GM18868 (cell line): Measurements from ENCODE around the gene GALNT16.

Source experiments
- ATAC-seq: cut with Tn5 transposase; IDR thresholded peaks from one replicate; pipeline ENCODE4 v1.9.1; 2021; ENCODE audit warnings: mild to moderate bottlenecking, moderate library complexity; ENCODE audit not compliant: unreplicated experiment

The GALNT16 gene

DNA sequence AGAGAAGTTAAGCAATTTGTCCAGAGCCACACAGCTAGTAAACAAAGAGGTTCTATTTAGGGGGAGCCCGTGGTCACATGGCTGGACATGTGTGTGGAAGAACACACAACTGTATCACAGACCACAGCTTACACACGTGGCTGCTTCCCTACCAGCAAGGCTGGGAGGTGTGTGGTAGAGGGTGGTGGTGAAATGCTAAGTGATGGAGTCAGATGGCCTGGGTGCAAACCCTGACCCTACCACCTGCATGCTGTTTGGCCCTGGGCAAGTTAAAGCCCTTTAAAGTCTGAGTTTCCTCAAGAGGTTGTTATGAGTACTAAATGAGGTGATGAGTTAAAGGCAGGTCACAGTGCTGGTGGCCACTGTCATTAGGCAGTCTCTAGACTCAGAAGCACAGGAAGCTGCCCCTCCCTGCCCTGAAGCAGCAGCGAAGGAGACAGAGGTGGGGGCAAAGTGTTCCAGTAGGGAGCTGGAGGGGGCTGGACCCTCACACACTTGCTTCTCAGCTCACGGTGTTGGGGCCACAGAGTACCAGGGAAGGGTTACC lies 73.9 kb downstream of the GALNT16 start:
- no peak for ATAC-seq

DNA sequence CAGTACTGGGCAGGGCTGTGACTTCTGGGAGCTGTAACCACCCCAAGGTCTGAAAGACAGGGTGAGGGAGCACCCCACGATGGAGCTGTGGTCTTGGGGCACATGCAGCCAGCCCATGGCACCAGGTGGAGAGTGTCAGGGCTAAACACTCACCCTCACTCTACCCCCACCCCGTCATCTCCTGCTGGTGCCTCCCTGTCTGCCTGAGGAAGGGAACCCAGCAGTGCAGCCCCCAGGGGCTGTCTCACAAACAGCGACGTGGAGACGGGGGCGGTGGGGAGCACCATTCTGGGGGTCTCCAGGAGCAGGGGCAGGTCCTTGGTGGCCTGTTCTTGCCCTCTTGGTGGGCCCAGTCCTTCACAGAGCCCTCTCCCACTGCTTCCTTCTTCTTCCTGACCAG lies 74.6 kb downstream of the GALNT16 start:
- no peak for ATAC-seq

DNA sequence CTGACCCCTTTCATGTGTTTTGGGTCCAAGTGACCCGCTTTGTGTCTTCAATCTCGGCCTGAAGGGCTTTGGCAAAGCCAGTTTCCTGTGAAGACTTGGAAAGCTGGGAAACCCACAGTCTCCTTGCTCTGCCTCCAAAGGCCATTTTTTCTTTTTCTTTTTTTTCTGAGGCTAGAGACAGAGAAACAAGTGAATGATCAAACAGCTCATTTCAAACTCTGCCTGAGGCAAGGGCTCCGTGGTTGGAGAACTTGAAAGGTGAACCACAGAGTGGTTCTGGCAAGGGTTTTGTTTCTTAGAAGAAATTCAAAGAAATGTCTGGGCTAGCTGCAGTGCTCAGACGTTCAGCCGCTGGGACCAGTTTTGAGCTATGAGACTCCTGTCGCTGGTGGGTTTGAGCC lies 75.4 kb downstream of the GALNT16 start:
- no peak for ATAC-seq

DNA sequence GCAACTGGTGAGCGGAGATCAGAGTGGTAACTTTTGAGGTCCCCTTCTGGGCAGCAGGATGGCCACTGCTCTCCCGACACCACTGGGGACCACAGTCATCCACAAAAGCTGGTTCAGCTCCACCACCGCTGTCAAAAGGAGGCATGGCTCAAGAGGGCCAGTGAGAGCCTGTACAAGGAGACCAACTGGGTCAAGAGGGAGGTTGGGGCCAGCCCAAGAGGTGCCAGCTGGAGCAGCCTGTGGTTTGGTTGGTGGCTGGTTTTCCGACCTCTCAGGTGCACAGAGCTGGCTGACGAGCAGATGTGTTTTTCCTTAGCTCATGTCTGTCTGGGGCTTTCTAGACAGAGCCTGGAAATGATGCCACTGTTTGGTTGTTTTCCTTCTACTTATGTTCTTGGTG lies 78.0 kb downstream of the GALNT16 start:
- no peak for ATAC-seq

DNA sequence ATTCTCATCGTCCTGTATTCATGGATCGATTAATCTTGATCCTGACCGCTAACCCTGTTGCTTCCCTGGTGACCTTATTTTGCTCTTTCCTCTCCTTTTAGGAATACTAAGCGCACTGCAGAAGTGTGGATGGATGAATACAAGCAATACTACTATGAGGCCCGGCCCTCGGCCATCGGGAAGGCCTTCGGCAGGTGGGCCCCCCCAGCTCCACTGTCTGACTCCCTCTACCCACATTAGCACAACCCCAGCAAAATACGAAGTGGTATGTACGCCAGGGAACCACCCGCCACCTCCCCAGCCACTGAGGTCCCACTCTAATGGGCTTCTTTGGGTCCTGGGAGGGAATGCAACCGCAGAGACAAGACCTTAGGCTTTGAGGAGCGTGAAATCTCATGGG lies 79.5 kb downstream of the GALNT16 start:
- ATAC-seq = no peak

DNA sequence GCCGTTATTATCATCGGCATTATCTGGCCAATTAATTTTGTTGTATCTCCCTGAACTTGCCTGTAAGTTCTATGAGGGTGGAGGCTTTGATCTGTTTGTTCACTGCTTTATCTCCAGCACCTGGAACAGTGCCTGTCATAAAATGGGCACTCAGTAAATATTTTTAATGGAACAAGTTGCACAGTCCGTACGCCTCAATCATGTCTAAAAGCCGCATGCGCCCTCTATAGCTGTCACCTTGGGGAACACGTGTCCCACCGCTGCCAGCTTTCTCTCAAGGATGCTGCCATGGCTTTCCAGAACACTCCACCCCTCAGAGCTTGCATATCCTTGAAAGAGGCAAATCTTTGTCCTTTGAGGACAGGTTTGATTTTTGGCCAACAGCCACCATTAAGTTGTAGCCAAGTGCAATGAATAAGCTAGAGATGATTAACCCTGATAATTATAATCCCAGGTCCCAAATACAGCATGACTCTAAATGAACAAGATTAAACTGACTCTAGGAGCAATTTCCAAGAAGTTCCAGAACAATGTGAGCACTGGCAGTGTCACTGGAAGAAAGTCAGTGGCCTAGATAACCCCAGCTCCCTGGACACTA lies 83.1 kb downstream of the GALNT16 start:
- no peak for ATAC-seq

DNA sequence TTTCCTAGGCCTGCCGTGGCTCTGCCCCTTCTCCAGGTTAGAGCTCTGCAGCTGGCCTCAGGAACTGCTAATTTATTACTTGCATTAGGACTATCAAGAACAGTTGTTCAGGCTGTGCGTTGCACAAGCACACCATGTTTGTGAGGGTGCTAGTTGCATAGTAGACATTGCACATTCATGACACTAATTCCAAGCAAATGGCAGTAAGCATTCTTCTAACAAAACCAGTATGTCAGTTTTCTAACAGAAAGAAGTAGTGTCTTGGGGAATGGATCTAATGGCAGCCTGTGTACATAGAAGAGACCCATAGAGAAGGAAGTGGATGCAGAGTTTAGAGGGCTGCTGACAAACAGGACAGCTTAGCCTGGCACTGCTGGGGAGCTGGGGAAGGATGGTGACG lies 84.2 kb downstream of the GALNT16 start:
- ATAC-seq = no peak

DNA sequence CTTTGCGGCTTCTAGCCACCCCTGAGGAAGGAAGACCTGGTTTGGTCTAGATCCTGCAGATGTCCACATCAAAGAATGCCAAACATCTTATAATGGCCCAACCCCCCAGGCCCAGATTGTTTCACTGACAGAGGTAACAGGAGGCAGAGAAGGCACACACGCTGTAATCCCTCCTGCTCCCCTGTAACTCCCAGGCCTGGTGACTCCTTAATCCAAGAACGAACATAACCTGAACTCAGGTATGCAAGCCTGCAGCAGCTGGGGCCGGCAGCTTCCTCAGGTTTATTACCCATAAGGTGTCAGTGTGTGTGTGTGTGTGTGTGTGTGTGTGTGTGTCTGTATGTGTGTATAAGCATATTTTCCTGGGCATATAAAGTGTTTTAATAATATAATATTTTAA lies 85.4 kb downstream of the GALNT16 start:
- no peak for ATAC-seq

DNA sequence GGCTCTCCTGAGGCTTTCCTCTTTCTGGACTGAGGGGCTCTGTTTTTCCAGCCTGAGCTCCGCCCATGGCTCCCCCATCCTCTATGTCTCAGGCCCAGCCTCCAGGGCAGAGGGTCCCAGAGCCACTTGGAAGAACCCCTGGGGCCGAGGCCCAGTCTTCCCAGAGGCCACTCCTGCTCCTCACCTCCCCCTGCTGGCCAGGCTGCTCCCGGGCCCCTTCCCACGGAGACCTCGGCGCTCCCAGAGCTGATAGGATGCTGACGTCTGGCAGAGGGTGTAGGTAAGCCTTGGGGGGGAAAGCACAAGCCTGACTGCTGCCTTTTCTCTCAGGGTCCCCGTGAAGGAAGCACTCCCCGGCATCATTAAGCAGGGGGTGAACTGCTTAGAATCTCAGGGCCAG lies 86.8 kb downstream of the GALNT16 start:
- ATAC-seq = no peak

DNA sequence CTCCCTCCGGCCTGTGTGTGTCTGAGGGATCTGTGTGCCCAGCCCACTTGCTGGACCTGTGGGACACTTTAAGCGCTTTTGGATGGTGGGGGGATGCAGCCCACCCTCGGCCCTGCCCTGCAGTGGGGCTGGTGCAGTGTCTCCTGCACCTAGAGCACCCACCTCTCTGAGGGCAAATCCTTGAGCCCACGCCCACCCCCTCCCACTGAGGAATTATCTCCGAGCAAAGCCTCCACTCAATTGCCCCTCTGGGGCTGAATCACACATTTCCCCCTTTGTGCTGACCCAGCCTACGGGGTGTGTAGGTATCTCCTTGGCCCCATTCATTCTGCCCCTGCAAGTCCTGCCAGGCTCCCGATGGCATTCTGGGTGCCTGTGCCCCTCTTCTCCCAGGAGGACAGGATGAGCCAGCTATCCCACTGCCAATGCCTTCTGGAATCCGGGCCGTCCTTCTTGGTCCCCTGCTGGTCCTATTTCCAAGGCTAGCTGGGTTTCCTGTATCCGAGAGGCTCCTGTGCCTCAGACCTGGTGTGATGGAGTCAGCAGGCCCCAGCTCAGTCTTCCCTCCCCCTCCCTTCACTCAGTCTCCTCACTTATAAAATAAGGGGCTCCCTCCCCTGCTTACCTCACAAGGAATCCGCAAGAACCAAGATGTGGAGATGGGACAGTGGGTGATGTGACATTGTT lies 89.3 kb downstream of the GALNT16 start:
- ATAC-seq = no peak

DNA sequence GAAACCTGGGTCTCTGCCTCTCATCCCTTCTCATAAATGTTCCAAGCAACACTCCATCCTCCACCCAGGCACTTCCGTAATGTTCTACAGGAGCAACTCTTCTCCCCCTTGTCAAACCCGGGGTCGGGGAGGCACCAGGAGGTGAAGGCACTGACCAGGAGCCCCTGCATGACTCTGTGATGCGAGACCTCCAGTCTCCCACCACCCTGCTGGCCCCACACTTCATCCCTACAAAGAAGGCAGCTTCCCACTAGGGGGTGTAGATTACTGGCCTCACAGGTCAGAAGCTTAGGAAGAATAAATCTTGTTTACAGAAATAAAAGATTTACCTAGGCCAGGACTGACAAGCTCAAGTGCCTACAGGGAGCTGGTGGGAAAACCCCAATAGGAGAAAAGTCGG lies 90.9 kb downstream of the GALNT16 start:
- ATAC-seq = no peak

DNA sequence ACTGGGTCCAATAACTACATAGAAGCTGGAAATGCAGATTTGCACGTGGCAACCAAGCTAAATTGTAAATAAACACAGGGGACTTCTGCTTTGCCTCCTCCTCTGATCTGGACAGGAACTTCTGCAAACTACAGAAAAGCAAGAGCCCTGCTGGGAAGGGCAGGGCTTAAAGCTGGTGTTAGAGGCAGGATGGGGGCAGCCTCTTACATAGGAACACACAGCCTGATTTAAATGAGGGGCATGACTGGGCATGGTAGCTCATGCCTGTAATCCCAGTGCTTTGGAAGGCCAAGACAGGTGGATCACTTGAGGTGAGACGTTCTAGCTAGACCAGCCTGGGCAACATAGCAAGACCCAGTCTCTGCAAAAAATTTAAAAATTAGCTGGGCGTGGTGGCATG lies 91.4 kb downstream of the GALNT16 start:
- ATAC-seq = no peak

DNA sequence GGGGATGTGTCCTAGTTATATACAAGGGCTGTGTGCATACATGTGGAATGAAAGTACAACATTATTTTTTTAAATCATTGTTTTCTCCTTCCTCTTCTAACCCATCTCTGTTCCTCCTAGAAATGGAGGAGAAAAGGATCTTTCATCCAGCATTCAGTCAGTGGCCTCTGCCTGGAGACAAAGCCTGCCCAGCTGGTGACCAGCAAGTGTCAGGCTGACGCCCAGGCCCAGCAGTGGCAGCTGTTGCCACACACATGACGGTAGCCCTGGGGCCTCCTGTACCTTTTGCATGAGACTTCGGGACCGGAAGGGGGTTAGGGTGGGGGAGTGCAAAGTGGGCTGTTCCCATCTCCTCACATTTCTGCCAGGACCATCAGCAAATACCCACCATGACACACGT lies 92.0 kb downstream of the GALNT16 start:
- no peak for ATAC-seq

DNA sequence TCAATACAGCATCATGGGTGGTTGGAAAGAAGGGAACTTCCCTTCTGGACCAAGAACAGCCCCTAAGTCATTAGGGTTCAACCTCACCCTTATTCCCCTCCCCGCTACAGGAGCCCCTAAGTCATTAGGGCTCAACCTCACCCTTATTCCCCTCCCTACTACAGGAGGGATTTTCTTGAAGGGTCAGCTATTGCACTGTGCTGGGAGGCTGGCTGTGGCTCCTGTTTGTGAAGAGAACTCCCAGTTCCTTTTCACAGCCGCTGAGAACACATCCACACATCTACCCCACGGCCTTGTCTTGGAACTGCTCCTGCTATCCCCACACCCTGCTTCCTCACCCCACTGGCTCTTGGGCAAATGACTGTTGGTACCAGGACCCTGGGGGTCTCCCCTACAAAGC lies 93.2 kb downstream of the GALNT16 start:
- ATAC-seq = no peak

DNA sequence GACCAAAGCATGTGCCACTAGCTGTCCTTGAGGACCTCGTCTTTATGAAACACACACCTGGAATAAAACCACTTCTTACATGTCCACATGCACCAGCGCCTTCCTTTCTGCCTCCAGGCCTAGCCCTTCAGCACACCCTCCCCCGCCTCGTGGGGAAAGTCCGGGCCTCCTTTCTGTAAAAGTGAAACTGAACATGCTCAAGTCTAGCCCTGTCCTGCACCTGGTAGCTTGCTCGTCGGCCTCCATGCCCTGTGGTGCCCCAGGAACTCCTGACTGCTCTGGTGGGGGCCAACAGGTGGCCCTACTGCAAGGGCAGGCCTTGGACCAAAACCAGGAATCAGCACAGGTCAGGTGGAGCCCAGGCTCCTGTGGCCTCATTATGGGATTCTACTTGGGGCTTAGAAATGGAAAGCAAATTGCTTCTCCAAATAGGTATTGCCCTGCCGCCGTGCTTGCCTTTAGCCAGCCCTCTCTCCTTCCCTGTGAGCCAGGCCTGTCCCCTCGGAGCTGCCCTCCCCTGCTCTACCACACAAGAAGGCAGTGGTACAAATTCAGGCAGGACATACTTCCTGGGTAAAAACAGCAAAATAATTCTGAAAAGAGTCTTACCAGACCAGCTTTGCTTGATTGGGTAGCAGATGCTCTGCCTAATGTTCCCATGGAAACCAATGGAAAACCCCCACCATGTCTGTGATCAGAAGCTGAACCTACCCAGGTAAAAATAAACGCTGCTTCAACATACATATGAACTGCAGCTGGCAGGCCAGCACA lies 94.6 kb downstream of the GALNT16 start:
- peak; percentile 83 for ATAC-seq

DNA sequence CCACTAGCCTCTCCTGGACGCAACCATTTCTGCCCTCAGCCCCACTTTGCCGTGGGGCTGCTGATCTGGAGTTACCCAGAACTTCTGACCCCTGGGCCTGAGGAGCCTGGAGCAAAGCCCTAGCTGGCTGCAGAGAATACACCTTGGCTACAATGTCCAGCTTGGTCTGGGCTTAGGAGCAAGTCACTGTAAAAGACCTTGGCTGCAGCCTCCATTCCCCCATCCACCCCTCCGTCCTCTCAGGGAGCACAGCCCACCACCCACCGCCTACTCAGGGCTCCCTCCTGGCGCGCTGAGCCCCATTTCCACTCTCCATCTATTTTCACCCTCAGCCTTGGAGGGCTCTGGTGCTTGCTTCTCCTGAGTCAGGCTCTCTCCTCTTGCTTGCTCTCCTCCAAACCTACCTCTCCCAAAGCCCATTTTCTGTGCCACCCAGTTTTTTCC lies 95.2 kb downstream of the GALNT16 start:
- ATAC-seq = peak; percentile 1

DNA sequence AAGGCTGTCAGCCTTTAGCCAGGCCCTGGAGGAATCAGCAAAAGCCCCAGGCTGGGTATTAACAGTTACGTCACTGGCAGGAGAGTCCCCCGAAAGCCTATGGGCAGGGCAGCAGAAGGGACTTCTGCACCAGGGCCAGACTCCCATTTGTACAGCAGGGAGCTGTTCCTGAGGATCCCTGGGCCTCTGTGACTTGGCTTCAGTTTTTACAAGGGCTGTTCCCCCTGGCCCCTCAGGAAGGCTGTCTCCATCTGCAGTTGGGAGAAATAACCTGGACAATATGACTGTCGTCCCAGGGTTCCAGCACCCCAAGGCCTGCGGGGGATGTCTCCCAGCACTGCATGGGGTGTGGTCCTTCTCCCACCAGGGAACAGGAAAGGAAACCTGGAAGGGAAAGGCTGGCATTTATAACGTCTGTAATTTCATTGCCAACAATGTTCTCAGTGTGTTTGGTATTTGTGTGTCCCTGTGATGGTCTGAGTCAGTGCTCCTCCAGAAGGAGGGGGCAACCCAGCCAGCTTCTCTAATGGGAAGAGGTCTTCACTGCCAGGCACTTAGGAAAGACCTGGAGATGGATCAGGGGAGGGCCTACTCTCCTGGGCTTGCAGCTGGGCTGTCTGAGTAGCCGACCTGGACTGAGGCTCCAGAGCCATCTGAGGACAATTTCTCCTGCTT lies 95.8 kb downstream of the GALNT16 start:
- ATAC-seq = no peak

DNA sequence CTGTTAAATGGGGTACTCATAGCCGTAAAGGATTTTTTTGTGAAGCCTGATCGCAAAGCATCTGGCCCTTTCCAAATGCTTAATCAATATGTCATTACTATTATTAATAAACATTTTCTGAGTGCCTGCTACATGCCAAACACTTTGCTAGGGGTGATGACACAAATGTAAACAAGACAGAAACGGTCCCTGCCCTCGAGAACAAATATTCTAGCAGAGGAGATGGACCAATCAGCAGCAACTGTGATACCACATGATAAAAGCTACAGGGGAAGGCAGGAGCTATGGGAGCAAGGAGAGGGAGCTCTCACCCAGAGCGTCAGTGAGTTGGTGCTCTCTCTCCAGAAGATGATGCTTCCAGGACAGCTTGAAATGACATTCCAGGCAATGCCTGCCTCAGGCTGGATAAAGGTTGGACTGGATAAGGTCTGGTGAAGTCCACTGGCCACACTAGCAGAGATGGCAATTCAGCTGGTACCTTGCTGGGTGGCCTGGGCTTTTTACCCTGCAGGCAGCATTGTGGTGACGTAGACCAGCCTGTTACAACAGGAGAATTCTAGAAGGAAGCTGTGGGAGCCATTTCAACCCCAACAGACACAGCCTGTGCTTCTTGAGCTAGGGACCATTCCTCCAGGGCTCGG lies 97.1 kb downstream of the GALNT16 start:
- no peak for ATAC-seq

DNA sequence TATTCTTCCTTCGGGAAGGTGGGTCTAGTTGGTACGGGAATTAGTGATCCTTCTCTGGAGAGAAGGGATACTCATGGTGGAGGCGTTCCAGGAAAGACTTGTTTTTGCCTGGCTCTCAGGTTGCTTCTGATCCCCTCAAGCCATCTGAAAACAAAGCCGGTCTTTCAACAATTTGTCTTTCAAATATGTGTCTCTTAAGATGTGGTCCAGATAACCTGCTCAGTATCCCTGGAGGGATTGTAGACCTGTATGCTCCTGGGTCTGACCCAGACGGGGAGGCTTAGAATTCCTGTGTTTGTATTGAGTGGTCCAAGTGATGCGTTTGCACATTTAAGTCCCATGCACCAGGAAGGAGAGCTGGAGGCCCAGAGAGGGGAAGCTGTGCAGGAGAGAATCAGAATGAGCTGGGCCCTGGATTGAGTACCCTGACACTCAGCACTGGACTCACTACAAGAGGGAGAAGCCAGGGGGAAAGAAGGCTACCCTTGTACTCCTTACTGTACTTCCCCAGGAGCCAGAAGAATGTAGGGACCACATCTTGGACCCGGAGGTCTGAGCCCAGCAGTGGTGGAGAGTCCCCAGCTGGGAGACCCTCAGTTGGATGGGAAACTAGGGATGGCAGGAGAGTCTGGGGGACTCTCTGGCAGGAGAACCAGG lies 97.7 kb downstream of the GALNT16 start:
- ATAC-seq = no peak

DNA sequence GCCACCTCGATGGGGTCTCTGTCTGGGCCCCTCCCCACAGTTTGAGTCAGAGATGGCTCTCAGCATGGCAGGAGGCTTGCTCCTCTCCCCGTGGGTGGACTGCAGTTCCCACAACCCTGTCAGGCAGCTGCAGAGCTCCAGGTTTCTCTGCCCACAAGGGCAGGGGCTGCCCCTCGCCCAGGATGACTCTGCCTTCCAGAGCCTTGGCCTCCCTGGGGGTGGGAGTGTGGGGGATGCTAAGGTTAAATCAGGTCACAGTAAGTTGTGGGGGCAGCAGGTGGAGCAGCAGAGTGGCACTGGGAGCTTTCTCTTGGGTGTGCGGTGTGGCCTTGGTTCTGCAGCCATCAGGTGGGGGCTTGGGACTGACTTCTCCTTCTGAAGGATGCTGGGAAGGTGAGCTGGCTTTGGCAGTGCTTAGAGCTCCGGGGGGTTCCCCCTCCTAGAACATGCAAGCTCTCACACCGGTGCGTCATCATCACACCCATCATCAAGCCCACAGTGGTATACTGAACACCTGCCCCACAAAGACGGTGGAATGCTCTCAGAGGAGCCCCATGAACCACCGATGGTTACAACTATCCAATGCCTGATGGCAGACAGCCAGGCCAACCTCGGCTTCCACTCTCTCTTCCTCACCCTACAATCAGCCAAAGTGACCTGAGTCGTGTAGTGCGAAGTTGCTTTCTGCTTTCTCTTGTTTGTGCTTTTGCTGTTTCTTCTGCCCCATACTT lies 98.4 kb downstream of the GALNT16 start:
- no peak for ATAC-seq
